PC-9 (cell line): ENCODE measurements around the gene MCM8. TPM values are rescaled to one million over a fixed set of nuclear protein-coding genes. Genes with fewer than 3 reads are reported as not detected.

Source experiments
- BruUV-seq: library from RNA; stranded (reverse); fragments of 400-500 nt; replicated peaks from 2 replicates; lab custom pipeline; 2021; lab: Mats Ljungman, UMichigan
- CTCF ChIA-PET: fragments of 300-600 bp; sonication (Branson Sonifier 250); formaldehyde crosslinking; loops from one replicate; lab custom pipeline; 2022; ENCODE audit warnings: antibody characterized with exemption; lab: Charles Lee
- POLR2A ChIA-PET: fragments of 300-600 bp; sonication (Branson Sonifier 250); formaldehyde crosslinking; loops from one replicate; lab custom pipeline; 2022; ENCODE audit warnings: antibody characterized with exemption; ENCODE audit not compliant: unreplicated experiment; lab: Charles Lee
- DNase-seq, 2 experiments: peaks; one replicate each; pipeline versions ENCODE4 v3.0.0 to v3.0.0-alpha.2; 2015 to 2022; ENCODE audit warnings: mixed read lengths in 1 of 2
- H2AFZ ChIP-seq: fragments of 200-600 bp; sonication (generic); 2 replicates; pipeline ENCODE4 v1.8.1; 2017; ENCODE audit warnings: antibody characterized with exemption
- H3F3A ChIP-seq: fragments of 200-600 bp; sonication (generic); 2 replicates; pipeline ENCODE4 v1.8.1; 2017; ENCODE audit warnings: antibody characterized with exemption, mild to moderate bottlenecking, low read depth; ENCODE audit not compliant: insufficient read depth
- H3K27ac ChIP-seq: fragments of 200-600 bp; sonication (generic); 2 replicates; pipeline ENCODE4 v1.6.1; 2016; ENCODE audit warnings: mixed run types
- H3K27me3 ChIP-seq: fragments of 200-600 bp; sonication (generic); 2 replicates; pipeline ENCODE4 v1.6.1; 2016; ENCODE audit warnings: low read depth, mixed run types; ENCODE audit not compliant: insufficient read depth
- H3K36me3 ChIP-seq: fragments of 200-600 bp; sonication (generic); 2 replicates; pipeline ENCODE4 v1.6.1; 2016; ENCODE audit warnings: low read depth, mixed run types
- H3K4me1 ChIP-seq: fragments of 200-600 bp; sonication (generic); replicated peaks from 2 replicates; pipeline ENCODE4 v1.6.1; 2016; ENCODE audit warnings: mixed run types; ENCODE audit not compliant: insufficient read depth
- H3K4me2 ChIP-seq: fragments of 200-600 bp; sonication (generic); 2 replicates; pipeline ENCODE4 v1.6.1; 2017; ENCODE audit warnings: mixed run types
- H3K4me3 ChIP-seq: fragments of 200-600 bp; sonication (generic); 2 replicates; pipeline ENCODE4 v1.6.1; 2016; ENCODE audit warnings: mixed run types
- H3K79me2 ChIP-seq: fragments of 200-600 bp; sonication (generic); 2 replicates; pipeline ENCODE4 v1.6.1; 2017; ENCODE audit warnings: low read depth, mixed run types
- H3K9me2 ChIP-seq: fragments of 200-600 bp; sonication (generic); 2 replicates; pipeline ENCODE4 v1.8.1; 2017; ENCODE audit warnings: mild to moderate bottlenecking; ENCODE audit not compliant: insufficient read depth
- H3K9me3 ChIP-seq: fragments of 200-600 bp; sonication (generic); 2 replicates; pipeline ENCODE4 v1.8.1; 2016; ENCODE audit warnings: low read depth; ENCODE audit not compliant: insufficient read depth
- H4K20me1 ChIP-seq: fragments of 200-600 bp; sonication (generic); 2 replicates; pipeline ENCODE4 v1.8.1; 2017; ENCODE audit not compliant: insufficient read depth
- CTCF ChIP-seq: fragments of 200-600 bp; sonication (generic); conservative IDR thresholded peaks from 2 replicates; pipeline ENCODE4 v1.6.1; 2017; ENCODE audit warnings: mixed run types, antibody characterized with exemption, mild to moderate bottlenecking, moderate library complexity
- EZH2 ChIP-seq: fragments of 200-600 bp; sonication (generic); IDR thresholded peaks from 2 replicates; pipeline ENCODE4 v1.8.0; 2017; ENCODE audit warnings: antibody characterized with exemption, low read depth
- intact Hi-C: fragments of 100-400 bp; cut with micrococcal nuclease; formaldehyde crosslinking; loops from one replicate; pipeline ENCODE4 v1.10.0; 2022; ENCODE audit not compliant: unreplicated experiment
- total RNA-seq: library from RNA; stranded (reverse); gene quantifications from 2 replicates; pipeline ENCODE4 v1.2.3, GENCODE V29; 2021

The MCM8 gene
- total RNA-seq, 1 experiment from 2014 or later = 22.4 TPM

- Histone ChIP-seq H2AFZ (no peak overlapping the region), H3K79me2 (no peaks in the 10 kb centered on the region), H4K20me1 (no peaks in the 10 kb centered on the region), H3K9me3 (no peaks in the 10 kb centered on the region), H3K27ac (no peak overlapping the region), H3K27me3 (no peaks in the 10 kb centered on the region), H3K4me2 (no peak overlapping the region), H3K4me3 (no peak overlapping the region), H3K9me2 (no peaks in the 10 kb centered on the region), H3F3A (no peaks in the 10 kb centered on the region), H3K4me1 (no peaks in the 10 kb centered on the region; the same call in 1 of the 2 replicates), H3K36me3 (peaks cover 10% of the 10 kb centered on the region; the same call in 1 of the 2 replicates)
- POLR2A ChIA-PET = interaction anchor here (0.6 kb wide), 1 partner anchor 28 kb away, joined by 7 read pairs; no protein-coding TSS in a partner anchor
- no peak for DNase-seq
- TF ChIP-seq EZH2 (no peak), CTCF (no peak)
- intact Hi-C loops = no loop called here
- CTCF ChIA-PET = no interaction called here
- no TSS peak for BruUV-seq
Measured at GRCh38 chr20:5991623-5992441, 41.4 kb downstream of the MCM8 start.

- TF ChIP-seq EZH2 (no peak), CTCF (no peak)
- Histone ChIP-seq H3K4me2 (no peak overlapping the region), H3K9me2 (no peaks in the 10 kb centered on the region), H3K4me1 (no peaks in the 10 kb centered on the region; the same call in 1 of the 2 replicates), H3K4me3 (no peak overlapping the region), H4K20me1 (no peaks in the 10 kb centered on the region), H3K36me3 (peaks cover 10% of the 10 kb centered on the region; the same call in 1 of the 2 replicates), H3F3A (no peaks in the 10 kb centered on the region), H3K27ac (peak overlapping the region; percentile 12; the same call in 1 of the 2 replicates), H3K79me2 (no peaks in the 10 kb centered on the region), H2AFZ (no peak overlapping the region), H3K9me3 (no peaks in the 10 kb centered on the region), H3K27me3 (no peaks in the 10 kb centered on the region)
- no TSS peak for BruUV-seq
- CTCF ChIA-PET = no interaction called here
- POLR2A ChIA-PET = no interaction called here
- peak; percentile 15 to 70 for DNase-seq
- intact Hi-C loops = no loop called here
Measured at GRCh38 chr20:5996765-5997164, 46.3 kb downstream of the MCM8 start.

GRCh38 chr20:5999783-6000182 lies 49.3 kb downstream of the MCM8 start:
- Histone ChIP-seq H3K79me2 (no peaks in the 10 kb centered on the region), H3F3A (0 out of 2 replicates have a peak, but pooled peaks cover 4% of the 10 kb centered on the region), H4K20me1 (no peaks in the 10 kb centered on the region), H3K9me2 (no peaks in the 10 kb centered on the region), H3K27ac (no peak overlapping the region), H3K4me2 (no peak overlapping the region), H3K4me3 (no peak overlapping the region), H3K4me1 (peaks cover 4% of the 10 kb centered on the region; the same call in 1 of the 2 replicates), H2AFZ (no peak overlapping the region), H3K9me3 (no peaks in the 10 kb centered on the region), H3K36me3 (no peaks in the 10 kb centered on the region), H3K27me3 (no peaks in the 10 kb centered on the region)
- TF ChIP-seq CTCF (no peak), EZH2 (no peak)
- DNase-seq = no peak
- BruUV-seq = no TSS peak
- POLR2A ChIA-PET = no interaction called here
- CTCF ChIA-PET = interaction anchor here (0.6 kb wide), 1 partner anchor 23 kb away, joined by 7 read pairs; no protein-coding TSS in a partner anchor
- intact Hi-C loops = no loop called here
